GF-D8 (cell line): Measurements from ENCODE around the gene MYOF.
"Not testable (repeated sequence)": the region's sequence is repeated elsewhere in the genome, so short reads cannot be mapped to it uniquely, and the experiment has no call there.

ENCODE experiments used
- DNase-seq: peaks from one replicate; lab custom pipeline; 2025; lab: John Stamatoyannopoulos, UW

Gene MYOF

DNA sequence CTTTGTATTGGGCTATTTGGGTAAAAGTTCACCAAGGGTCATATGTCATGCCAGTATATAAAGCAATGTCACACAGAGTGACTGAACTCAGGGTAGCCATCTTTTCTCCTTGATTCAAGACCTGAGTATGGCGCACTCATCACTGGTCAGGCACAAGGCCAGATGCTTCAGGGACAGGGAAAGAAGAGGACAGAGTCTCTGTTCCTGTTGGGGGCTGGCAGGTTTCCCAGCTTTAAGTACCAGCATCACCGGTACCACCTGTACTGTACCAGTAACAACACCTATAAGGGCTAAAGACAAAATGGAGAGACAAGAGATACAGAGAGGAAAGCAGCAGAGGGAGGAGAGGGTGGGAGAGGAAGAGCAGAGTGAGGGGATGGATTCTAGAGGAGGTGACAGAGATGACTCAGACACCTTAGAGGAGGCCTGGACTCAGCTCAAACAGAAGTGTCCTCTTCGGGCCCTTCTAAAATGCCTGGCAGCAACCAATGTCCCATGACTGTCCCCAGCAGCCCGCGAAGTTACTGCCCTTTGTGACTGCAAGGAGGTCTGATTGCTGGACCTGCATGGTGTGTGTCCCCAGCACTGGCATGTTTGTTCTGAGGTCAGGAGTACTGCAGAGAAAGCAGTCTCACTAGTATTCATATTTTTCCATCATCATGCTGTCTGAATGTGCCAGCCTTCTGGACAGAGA lies 191.3 kb downstream of the MYOF start:
- no peak for DNase-seq

DNA sequence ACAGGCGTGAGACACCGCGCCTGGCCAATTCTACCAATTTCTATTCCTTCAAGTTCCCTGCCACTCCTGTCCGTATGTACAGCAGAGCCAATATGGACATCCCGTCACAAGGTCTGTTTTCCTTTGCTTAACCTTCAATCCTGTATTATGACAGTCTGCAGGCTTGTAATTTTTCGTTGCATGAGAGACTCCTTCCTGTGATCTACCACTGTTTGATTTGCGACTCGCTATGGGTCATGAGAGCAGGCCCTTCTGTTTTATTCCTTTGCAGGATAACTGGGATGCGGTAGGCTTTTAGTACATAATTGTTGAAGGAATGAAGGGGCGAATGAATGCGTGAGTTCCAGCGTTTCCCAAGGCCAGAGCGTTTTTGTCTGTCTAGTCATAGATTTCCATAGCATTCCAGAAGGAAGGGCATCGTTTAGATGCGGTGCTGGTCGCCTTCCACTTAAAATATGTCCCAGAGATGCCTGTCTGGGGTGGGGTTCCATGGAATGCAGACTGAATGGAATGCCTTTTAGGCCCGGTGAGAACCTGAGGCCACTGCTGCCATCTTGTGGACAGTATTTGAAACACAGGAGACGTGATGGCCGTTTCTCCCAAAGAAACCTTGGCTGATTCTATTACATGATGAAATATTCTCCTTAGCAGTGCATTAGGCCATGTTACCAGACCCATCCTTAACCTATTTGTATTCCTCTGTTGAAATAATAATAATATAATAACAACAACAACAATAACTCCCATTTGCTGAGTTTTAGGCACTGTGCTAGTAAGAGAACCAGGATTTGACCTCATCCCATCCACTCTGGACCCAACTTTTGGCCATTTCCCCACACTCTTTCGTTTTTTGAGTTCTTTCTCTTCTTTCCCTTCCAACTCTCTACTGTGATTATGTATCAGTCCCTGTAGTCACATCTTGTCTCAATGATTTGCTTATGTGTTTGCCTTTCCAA lies 193.2 kb downstream of the MYOF start:
- no peak for DNase-seq

DNA sequence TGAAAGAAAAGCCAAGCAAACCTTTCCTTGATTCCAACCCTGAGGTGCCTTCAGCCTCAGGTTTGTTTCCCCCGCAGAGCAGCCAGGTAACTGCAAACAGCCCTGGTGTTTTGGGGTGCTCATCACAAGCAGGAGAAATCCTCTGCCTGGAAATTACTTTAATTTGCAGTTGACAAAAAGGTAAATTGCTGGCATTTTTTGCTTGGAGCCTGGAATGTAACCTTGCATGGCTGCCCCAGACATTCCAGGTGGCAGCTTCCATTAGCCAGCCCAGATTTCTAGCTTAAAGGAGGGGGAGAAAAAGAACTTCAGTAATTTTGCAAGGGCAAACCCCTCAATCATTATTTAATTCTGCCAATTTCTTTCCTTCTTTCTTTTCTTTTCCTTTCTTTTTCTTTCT lies 194.4 kb downstream of the MYOF start:
- DNase-seq, result no peak

DNA sequence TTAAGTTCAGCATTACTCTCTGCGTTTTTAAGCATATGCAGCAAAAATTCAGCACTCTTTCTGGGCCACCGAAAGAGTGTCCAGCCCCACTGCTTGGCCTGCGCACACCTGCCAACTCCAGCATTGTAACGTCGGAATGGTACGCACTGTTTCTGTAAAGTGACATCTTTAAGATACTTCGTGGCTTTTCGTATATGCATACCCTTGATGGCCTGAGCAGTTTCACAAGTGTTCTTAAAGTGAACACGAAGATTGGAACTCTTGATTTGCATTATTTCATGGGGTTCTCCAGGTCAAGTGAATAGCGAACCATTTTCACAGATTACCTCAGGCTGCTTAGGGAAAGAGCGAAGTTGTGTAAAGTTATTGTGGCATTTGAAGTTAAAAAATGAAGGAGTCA lies 197.9 kb downstream of the MYOF start:
- not testable (repeated sequence) for DNase-seq

- DNase-seq, result no peak
These were observed 200.8 kb downstream of the MYOF start for GRCh38 chr10:93281367-93281720.

- no peak for DNase-seq
These were observed 201.3 kb downstream of the MYOF start for GRCh38 chr10:93280699-93281366.

DNA sequence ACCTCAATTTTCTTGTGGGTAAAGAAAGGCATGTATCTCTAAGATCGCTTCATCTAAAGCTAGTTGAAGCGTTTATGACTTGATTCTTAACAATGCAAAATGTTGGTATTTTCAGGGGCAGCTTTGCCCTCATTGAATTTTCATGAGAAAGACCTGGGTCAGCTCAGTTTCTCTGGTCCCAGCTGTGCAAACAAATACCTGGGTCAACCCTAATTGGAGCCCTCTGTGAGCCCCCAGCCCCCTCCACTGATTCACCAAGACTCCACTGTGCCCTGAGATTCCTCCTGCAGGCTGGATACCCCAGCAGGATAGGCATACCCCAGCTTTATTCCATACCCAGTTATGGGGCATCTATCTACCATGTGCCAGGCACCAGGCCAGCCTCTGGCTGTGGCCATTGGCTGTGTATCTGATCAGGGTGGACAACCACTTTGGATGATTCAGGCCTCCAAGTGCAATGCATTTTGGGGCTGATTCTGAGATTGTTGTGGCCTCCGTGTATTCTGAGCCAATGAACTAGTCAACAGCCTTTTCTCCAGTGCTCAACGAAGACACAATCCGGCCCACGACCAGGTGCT lies 201.9 kb downstream of the MYOF start:
- DNase-seq, result no peak

- DNase-seq, result no peak
These were observed 204.8 kb downstream of the MYOF start for GRCh38 chr10:93277360-93277759.

GRCh38 chr10:93274419-93274818 lies 207.7 kb downstream of the MYOF start:
- no peak for DNase-seq

DNA sequence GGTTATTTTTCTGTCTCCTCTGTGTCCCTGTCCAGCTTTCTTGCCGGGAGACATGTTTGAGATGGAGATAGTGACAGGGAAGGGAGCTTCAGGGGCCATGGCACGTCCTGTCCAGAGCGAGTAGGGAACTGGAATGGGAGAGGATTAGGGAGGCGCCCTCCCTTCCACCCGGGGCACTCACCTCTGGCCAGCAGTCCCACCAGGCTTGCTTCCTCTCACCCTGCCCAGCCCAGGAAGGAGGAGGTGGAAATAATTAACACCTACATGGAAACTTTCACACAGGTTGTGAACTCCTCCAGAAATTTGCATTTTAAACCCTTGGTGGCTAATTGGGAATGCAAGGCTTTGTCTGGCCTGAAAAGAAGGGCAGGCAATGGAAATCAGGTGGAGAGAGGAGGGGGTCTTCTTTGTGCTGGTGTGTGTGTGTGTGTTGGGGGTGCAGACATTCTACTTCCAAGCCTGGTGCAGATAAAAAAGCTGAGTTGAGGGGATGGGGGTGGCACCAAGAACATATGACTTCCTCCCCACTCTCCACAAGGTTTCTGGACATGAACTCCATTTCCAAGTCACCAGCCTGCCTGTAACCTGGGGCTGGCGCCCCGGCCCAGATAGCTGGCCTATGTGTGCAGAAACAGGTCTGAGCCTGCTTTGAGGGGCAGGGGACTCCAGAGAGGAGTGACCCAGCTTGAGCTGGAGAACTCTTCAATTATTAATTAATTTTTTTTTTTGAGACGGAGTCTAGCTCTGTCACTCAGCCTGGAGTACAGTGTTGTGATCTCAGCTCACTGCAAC lies 209.1 kb downstream of the MYOF start:
- no peak for DNase-seq

GRCh38 chr10:93271347-93271746 lies 210.8 kb downstream of the MYOF start:
- no peak for DNase-seq

DNA sequence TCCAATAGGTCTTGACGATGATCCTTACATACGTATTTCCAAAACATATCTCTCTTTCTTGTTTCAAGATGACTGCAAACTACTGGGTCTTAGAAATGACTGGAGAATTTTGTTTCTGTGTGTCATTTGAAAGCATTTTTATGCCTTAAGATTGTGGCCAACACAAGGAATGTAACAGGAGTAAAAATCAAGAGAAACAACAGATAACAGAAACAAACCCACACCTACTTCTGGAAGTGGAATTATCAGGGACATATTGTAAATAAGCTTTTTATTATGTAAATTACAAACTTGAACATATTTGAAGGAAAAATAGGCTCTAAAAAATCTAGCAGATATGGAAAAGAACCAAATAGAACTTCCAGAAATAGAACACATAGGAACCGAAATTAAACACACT lies 212.9 kb downstream of the MYOF start:
- no peak for DNase-seq

DNA sequence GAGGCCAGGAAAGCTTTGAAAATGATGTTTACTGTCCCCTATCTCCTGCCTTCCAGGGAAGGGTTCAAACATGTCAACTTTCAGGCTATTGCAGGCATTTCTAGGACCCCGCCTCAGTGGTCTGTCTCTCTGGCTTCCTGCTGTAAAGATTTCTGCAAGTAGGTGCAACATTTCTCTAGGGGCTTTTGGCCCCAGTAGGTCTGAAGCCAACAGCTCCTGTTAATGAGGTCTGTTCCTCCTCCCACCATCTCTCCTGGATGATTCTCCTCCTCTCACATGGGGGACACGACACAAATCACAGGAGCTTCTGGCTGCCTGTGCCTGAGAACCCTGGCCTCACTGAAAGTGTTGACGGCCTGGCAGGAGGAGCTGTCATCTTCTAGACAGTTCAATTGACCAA lies 214.1 kb downstream of the MYOF start:
- no peak for DNase-seq

DNA sequence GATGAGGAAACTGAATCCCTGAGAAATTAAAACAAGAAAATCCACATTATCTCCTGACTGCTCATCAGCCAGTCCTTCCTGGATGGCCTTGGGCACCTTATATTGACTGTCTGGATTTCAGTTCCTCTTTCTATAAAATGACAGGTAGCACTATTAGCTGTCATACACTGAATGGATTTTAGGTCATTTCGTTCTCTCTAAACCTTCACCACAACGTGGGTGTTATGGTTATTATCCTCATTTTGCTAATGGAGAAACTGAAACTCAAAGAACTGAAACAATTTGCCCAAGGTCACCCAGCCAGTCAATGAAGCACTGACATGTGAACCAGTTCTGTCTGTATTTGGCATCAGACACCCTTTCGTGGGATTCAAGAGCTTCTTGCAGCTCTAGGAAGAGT lies 214.6 kb downstream of the MYOF start:
- DNase-seq, result no peak

DNA sequence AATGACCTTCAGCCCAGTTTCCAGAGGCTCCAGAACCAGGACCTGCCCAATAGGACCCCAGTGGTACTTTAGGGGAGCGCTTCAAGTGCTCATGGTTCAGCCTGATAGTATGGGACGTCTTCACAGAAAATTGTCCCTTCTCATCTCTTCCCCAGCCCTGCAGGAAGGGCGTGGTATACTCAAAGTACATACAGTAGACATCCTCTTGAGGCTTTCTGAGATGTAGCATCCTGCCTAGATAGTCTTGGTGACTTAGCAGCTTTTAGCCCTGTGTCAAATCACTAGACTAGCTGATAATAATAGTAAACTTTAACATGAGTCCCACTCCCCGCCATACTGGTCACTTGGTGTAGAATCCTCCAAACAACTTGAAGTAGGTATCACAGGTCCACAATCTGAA lies 215.3 kb downstream of the MYOF start:
- no peak for DNase-seq

- no peak for DNase-seq
These were observed 220.0 kb downstream of the MYOF start for GRCh38 chr10:93261961-93262610.

DNA sequence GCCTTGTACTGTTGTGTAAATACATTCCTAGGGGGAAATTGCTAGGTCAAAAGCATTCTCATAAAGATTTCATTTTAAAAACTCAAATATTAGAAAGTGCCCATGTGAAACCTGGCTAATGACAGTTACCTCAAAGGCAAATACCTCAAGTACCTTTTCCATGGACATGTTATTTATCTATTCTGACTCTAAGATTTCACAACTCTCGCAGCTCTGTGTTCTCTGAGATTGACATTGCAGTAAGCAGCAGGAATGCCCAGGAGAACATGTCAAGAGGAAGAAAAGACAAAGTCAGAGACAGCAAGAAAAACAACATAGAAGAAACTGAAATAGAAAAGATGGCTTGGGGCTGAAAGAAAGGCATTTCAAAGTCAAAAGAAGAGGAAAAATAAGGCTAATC lies 221.0 kb downstream of the MYOF start:
- DNase-seq, result no peak

DNA sequence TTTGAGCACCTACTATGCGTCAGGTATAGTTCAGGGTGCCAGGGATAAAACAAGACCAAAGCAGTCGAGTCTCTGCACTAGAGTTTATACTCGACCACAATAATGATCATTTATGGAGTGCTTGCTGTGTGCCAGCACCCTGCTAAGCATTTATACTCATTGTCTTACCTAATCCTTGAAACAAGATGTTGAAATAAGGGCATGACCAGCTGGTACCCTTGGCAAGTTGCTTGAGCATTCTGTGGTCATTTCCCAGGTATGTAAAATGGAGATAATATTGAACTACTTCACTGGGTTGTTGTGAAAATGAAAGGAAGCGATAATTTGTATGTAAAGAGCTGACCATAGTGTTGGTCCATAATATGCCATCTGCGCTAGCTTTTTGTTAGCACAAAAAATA lies 223.0 kb downstream of the MYOF start:
- no peak for DNase-seq
